Choroid plexus epithelial cell (primary cell): ENCODE measurements around the gene WWOX.

Experiments
- DNase-seq: peaks from one replicate; pipeline ENCODE4 v3.0.0-alpha.2; 2010; ENCODE audit warnings: low read depth
- H3K4me3 ChIP-seq: 2 replicates; pipeline ENCODE4 v1.5.1; 2011; ENCODE audit warnings: low read depth, mild to moderate bottlenecking, control low read depth, low read length, moderate library complexity
- CTCF ChIP-seq: conservative IDR thresholded peaks from 2 replicates; pipeline ENCODE4 v1.5.1; 2011; ENCODE audit warnings: low read depth, mild to moderate bottlenecking, control low read depth, inconsistent platforms, low read length, moderate library complexity

Gene WWOX

GRCh38 chr16:79110953-79111352 lies 1011.5 kb downstream of the WWOX start:
- H3K4me3 ChIP-seq = no peak overlapping the region
- no peak for TF ChIP-seq CTCF
- no peak for DNase-seq

- no peak overlapping the region for H3K4me3 ChIP-seq
- no peak for DNase-seq
- no peak for TF ChIP-seq CTCF
These were observed 1013.0 kb downstream of the WWOX start for GRCh38 chr16:79112462-79112861.

GRCh38 chr16:79113826-79114225 lies 1014.4 kb downstream of the WWOX start:
- no peak for TF ChIP-seq CTCF
- no peak for DNase-seq
- H3K4me3 ChIP-seq = no peak overlapping the region

GRCh38 chr16:79114759-79115158 lies 1015.3 kb downstream of the WWOX start:
- no peak for TF ChIP-seq CTCF
- H3K4me3 ChIP-seq = no peak overlapping the region
- no peak for DNase-seq

- TF ChIP-seq CTCF = no peak
- no peak for DNase-seq
- no peak overlapping the region for H3K4me3 ChIP-seq
These were observed 1022.5 kb downstream of the WWOX start for GRCh38 chr16:79121906-79122305.

- DNase-seq = no peak
- no peak for TF ChIP-seq CTCF
- no peak overlapping the region for H3K4me3 ChIP-seq
These were observed 1022.9 kb downstream of the WWOX start for GRCh38 chr16:79122343-79122742.

- no peak for TF ChIP-seq CTCF
- DNase-seq = no peak
- H3K4me3 ChIP-seq = no peak overlapping the region
These were observed 1024.7 kb downstream of the WWOX start for GRCh38 chr16:79124016-79124756.
